Thyroid gland (tissue), 4 donors: Measurements from ENCODE around the gene CRYZ.

Experiments
- POLR2A ChIP-seq, 2 donors: fragments of 450-650 bp; IDR thresholded peaks; one replicate each; pipeline ENCODE4 v1.6.1; 2017; ENCODE audit warnings: antibody characterized with exemption in 2 of 2, mild to moderate bottlenecking in 2 of 2, moderate library complexity in 1 of 2
- TF ChIP-seq, protein P1 (sequence below), 6 experiments: fragments of 200-600 bp in 3 of 6; fragments of 450-650 bp in 3 of 6; sonication (generic) in 3 of 6; IDR thresholded peaks; one replicate each; pipeline ENCODE4 v1.5.1; 2016 to 2019; ENCODE audit warnings: antibody characterized with exemption in 6 of 6, mild to moderate bottlenecking in 2 of 6, inconsistent platforms in 1 of 6, moderate library complexity in 1 of 6

DNA sequence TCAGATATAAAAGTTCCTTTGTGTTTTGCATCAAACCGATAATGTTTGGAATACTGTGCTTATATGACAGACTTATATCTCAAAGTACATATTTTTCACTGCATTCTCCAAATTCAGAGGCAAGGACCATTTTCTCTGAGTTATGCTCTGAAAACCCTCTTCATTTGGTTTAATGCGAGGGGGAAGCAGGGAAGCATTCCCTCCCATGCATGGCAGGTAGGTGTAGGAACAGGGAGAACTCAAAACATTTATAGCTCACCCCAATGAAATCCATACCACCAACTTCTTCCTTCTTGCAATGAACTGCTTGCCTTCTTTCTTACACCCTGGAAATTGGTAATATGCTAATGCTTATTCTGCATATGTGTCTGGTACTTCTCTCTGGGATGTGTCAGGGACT is 48.5 kb downstream of the CRYZ start:
- TF ChIP-seq, protein P1, sequence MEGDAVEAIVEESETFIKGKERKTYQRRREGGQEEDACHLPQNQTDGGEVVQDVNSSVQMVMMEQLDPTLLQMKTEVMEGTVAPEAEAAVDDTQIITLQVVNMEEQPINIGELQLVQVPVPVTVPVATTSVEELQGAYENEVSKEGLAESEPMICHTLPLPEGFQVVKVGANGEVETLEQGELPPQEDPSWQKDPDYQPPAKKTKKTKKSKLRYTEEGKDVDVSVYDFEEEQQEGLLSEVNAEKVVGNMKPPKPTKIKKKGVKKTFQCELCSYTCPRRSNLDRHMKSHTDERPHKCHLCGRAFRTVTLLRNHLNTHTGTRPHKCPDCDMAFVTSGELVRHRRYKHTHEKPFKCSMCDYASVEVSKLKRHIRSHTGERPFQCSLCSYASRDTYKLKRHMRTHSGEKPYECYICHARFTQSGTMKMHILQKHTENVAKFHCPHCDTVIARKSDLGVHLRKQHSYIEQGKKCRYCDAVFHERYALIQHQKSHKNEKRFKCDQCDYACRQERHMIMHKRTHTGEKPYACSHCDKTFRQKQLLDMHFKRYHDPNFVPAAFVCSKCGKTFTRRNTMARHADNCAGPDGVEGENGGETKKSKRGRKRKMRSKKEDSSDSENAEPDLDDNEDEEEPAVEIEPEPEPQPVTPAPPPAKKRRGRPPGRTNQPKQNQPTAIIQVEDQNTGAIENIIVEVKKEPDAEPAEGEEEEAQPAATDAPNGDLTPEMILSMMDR (IDR thresholded peaks at IDR 0.05): no peak
- no peak for TF ChIP-seq POLR2A (IDR thresholded peaks at IDR 0.05)
